ENCODE data around the gene PVR.

The PVR gene

GRCh38 chr19:44689290-44690130 is 45.8 kb downstream of the PVR start:
- H2AFZ ChIP-seq (ENCODE audit: insufficient read depth, low read length, poor library complexity), result no peak overlapping the region
- no peak overlapping the region for H2BK12ac ChIP-seq (ENCODE audit: low read length)
- H2AK5ac ChIP-seq (ENCODE audit: low read length), result no peak overlapping the region
- H3K23ac ChIP-seq (ENCODE audit: low read length), result no peak overlapping the region
- no peaks in the 10 kb centered on the region for H3K79me2 ChIP-seq (ENCODE audit: control insufficient read depth, insufficient read depth, low read length, poor library complexity)
- peak; percentile 43 to 72 for DNase-seq
- H2BK5ac ChIP-seq (ENCODE audit: low read depth, low read length, poor library complexity), result no peak overlapping the region
- no peak overlapping the region for H4K91ac ChIP-seq (ENCODE audit: low read depth, low read length)
- no peak overlapping the region for H3K14ac ChIP-seq (ENCODE audit: low read length)
- H3K4me3 ChIP-seq (ENCODE audit: low read depth, low read length), result no peak overlapping the region
- no CpG with 5 or more reads among the region's 11 CpGs for WGBS (ENCODE audit: extremely low coverage, insufficient coverage, insufficient read length)
- no peak overlapping the region for H4K12ac ChIP-seq (ENCODE audit: low read depth, low read length)
- H3K9ac ChIP-seq (ENCODE audit: low read length), result no peak overlapping the region
- H2BK120ac ChIP-seq (ENCODE audit: insufficient read depth, low read length, poor library complexity), result no peak overlapping the region
- no peaks in the 10 kb centered on the region for H3K9me3 ChIP-seq (ENCODE audit: insufficient read depth, low read depth, low read length)
- H3K27ac ChIP-seq (ENCODE audit: low read depth, low read length), result no peak overlapping the region
- H3K4me1 ChIP-seq (ENCODE audit: control insufficient read depth in 1 of 2, insufficient read depth in 2 of 2, low read length in 2 of 2), result peaks cover 0 to 2% of the 10 kb centered on the region in 2 experiments
- no peak overlapping the region for H3K4ac ChIP-seq (ENCODE audit: low read depth, low read length)
- H4K8ac ChIP-seq (ENCODE audit: low read depth, low read length), result no peak overlapping the region
- H3K4me2 ChIP-seq (ENCODE audit: low read length), result no peak overlapping the region
- no peaks in the 10 kb centered on the region for H3K79me1 ChIP-seq (ENCODE audit: low read length)
- H3K36me3 ChIP-seq (ENCODE audit: control insufficient read depth in 1 of 2, insufficient read depth in 2 of 2, low read length in 2 of 2), result no peaks in the 10 kb centered on the region
- no peak overlapping the region for H3K18ac ChIP-seq (ENCODE audit: low read length)
- no peaks in the 10 kb centered on the region for H3K27me3 ChIP-seq (ENCODE audit: insufficient read depth, low read length)

GRCh38 chr19:44690131-44690440 is 46.4 kb downstream of the PVR start:
- H2AFZ ChIP-seq (ENCODE audit: insufficient read depth, low read length, poor library complexity), result no peak overlapping the region
- H3K14ac ChIP-seq (ENCODE audit: low read length), result no peak overlapping the region
- no peak for DNase-seq
- H3K79me2 ChIP-seq (ENCODE audit: control insufficient read depth, insufficient read depth, low read length, poor library complexity), result no peaks in the 10 kb centered on the region
- H4K8ac ChIP-seq (ENCODE audit: low read depth, low read length), result no peak overlapping the region
- no peaks in the 10 kb centered on the region for H3K36me3 ChIP-seq (ENCODE audit: control insufficient read depth in 1 of 2, insufficient read depth in 2 of 2, low read length in 2 of 2)
- no peak overlapping the region for H3K4ac ChIP-seq (ENCODE audit: low read depth, low read length)
- no peak overlapping the region for H3K23ac ChIP-seq (ENCODE audit: low read length)
- H3K9ac ChIP-seq (ENCODE audit: low read length), result no peak overlapping the region
- H3K4me3 ChIP-seq (ENCODE audit: low read depth, low read length), result no peak overlapping the region
- no peak overlapping the region for H2BK12ac ChIP-seq (ENCODE audit: low read length)
- H2AK5ac ChIP-seq (ENCODE audit: low read length), result no peak overlapping the region
- H3K27me3 ChIP-seq (ENCODE audit: insufficient read depth, low read length), result no peaks in the 10 kb centered on the region
- H3K4me1 ChIP-seq (ENCODE audit: control insufficient read depth in 1 of 2, insufficient read depth in 2 of 2, low read length in 2 of 2), result peaks cover 0 to 2% of the 10 kb centered on the region in 2 experiments
- no peak overlapping the region for H2BK120ac ChIP-seq (ENCODE audit: insufficient read depth, low read length, poor library complexity)
- H4K91ac ChIP-seq (ENCODE audit: low read depth, low read length), result no peak overlapping the region
- H4K12ac ChIP-seq (ENCODE audit: low read depth, low read length), result no peak overlapping the region
- H3K79me1 ChIP-seq (ENCODE audit: low read length), result no peaks in the 10 kb centered on the region
- no peak overlapping the region for H3K4me2 ChIP-seq (ENCODE audit: low read length)
- WGBS (ENCODE audit: extremely low coverage, insufficient coverage, insufficient read length), result no CpG with 5 or more reads among the region's 3 CpGs
- no peak overlapping the region for H2BK5ac ChIP-seq (ENCODE audit: low read depth, low read length, poor library complexity)
- no peak overlapping the region for H3K18ac ChIP-seq (ENCODE audit: low read length)
- no peaks in the 10 kb centered on the region for H3K9me3 ChIP-seq (ENCODE audit: insufficient read depth, low read depth, low read length)
- no peak overlapping the region for H3K27ac ChIP-seq (ENCODE audit: low read depth, low read length)

GRCh38 chr19:44692379-44692721 is 48.6 kb downstream of the PVR start:
- Histone ChIP-seq H3K79me1 (ENCODE audit: low read length) (no peaks in the 10 kb centered on the region), H3K79me2 (ENCODE audit: control insufficient read depth, insufficient read depth, low read length, poor library complexity) (no peaks in the 10 kb centered on the region), H3K36me3 (ENCODE audit: control insufficient read depth in 1 of 2, insufficient read depth in 2 of 2, low read length in 2 of 2) (no peaks in the 10 kb centered on the region), H3K18ac (ENCODE audit: low read length) (no peak overlapping the region), H2BK5ac (ENCODE audit: low read depth, low read length, poor library complexity) (no peak overlapping the region), H3K9ac (ENCODE audit: low read length) (no peak overlapping the region), H2AFZ (ENCODE audit: insufficient read depth, low read length, poor library complexity) (no peak overlapping the region), H2AK5ac (ENCODE audit: low read length) (no peak overlapping the region), H3K14ac (ENCODE audit: low read length) (no peak overlapping the region), H2BK120ac (ENCODE audit: insufficient read depth, low read length, poor library complexity) (no peak overlapping the region), H3K4me1 (ENCODE audit: control insufficient read depth in 1 of 2, insufficient read depth in 2 of 2, low read length in 2 of 2) (peaks cover 0 to 2% of the 10 kb centered on the region in 2 experiments), H3K27me3 (ENCODE audit: insufficient read depth, low read length) (no peaks in the 10 kb centered on the region), H3K4me2 (ENCODE audit: low read length) (no peak overlapping the region), H3K9me3 (ENCODE audit: insufficient read depth, low read depth, low read length) (no peaks in the 10 kb centered on the region), H3K4ac (ENCODE audit: low read depth, low read length) (no peak overlapping the region), H4K91ac (ENCODE audit: low read depth, low read length) (no peak overlapping the region), H3K27ac (ENCODE audit: low read depth, low read length) (no peak overlapping the region), H3K4me3 (ENCODE audit: low read depth, low read length) (no peak overlapping the region), H2BK12ac (ENCODE audit: low read length) (no peak overlapping the region), H3K23ac (ENCODE audit: low read length) (no peak overlapping the region), H4K12ac (ENCODE audit: low read depth, low read length) (no peak overlapping the region), H4K8ac (ENCODE audit: low read depth, low read length) (no peak overlapping the region)
- no peak for DNase-seq
- no CpG with 5 or more reads among the region's 5 CpGs for WGBS (ENCODE audit: extremely low coverage, insufficient coverage, insufficient read length)

GRCh38 chr19:44694184-44694579 is 50.5 kb downstream of the PVR start:
- no peaks in the 10 kb centered on the region for H3K36me3 ChIP-seq (ENCODE audit: control insufficient read depth in 1 of 2, insufficient read depth in 2 of 2, low read length in 2 of 2)
- H2AK5ac ChIP-seq (ENCODE audit: low read length), result no peak overlapping the region
- no peaks in the 10 kb centered on the region for H3K79me2 ChIP-seq (ENCODE audit: control insufficient read depth, insufficient read depth, low read length, poor library complexity)
- H4K8ac ChIP-seq (ENCODE audit: low read depth, low read length), result no peak overlapping the region
- no peak overlapping the region for H3K18ac ChIP-seq (ENCODE audit: low read length)
- H3K14ac ChIP-seq (ENCODE audit: low read length), result no peak overlapping the region
- peaks cover 0 to 2% of the 10 kb centered on the region in 2 experiments for H3K4me1 ChIP-seq (ENCODE audit: control insufficient read depth in 1 of 2, insufficient read depth in 2 of 2, low read length in 2 of 2)
- no peak overlapping the region for H2BK5ac ChIP-seq (ENCODE audit: low read depth, low read length, poor library complexity)
- H3K23ac ChIP-seq (ENCODE audit: low read length), result no peak overlapping the region
- no peaks in the 10 kb centered on the region for H3K27me3 ChIP-seq (ENCODE audit: insufficient read depth, low read length)
- H3K27ac ChIP-seq (ENCODE audit: low read depth, low read length), result no peak overlapping the region
- H3K4ac ChIP-seq (ENCODE audit: low read depth, low read length), result no peak overlapping the region
- H3K9me3 ChIP-seq (ENCODE audit: insufficient read depth, low read depth, low read length), result no peaks in the 10 kb centered on the region
- H2BK120ac ChIP-seq (ENCODE audit: insufficient read depth, low read length, poor library complexity), result no peak overlapping the region
- no peak overlapping the region for H3K4me3 ChIP-seq (ENCODE audit: low read depth, low read length)
- no peak overlapping the region for H4K91ac ChIP-seq (ENCODE audit: low read depth, low read length)
- no peak overlapping the region for H3K9ac ChIP-seq (ENCODE audit: low read length)
- no peak overlapping the region for H2BK12ac ChIP-seq (ENCODE audit: low read length)
- DNase-seq, result no peak
- H3K4me2 ChIP-seq (ENCODE audit: low read length), result no peak overlapping the region
- no peak overlapping the region for H2AFZ ChIP-seq (ENCODE audit: insufficient read depth, low read length, poor library complexity)
- no CpG with 5 or more reads among the region's 2 CpGs for WGBS (ENCODE audit: extremely low coverage, insufficient coverage, insufficient read length)
- H3K79me1 ChIP-seq (ENCODE audit: low read length), result no peaks in the 10 kb centered on the region
- H4K12ac ChIP-seq (ENCODE audit: low read depth, low read length), result no peak overlapping the region

Measured in trophoblast cell (in vitro differentiated cells and primary cell).